ENCODE results near the gene SKAP1. TPM values are rescaled to one million over a fixed set of nuclear protein-coding genes. Genes with fewer than 3 reads are reported as not detected.

Gene SKAP1
- polyA plus RNA-seq, 1 of the 3 experiments (the other 2 are of a cell fraction), result not detected

- TF ChIP-seq JUND (IDR thresholded peaks at IDR 0.05), result no peak
- no peak for TF ChIP-seq FOXJ3 (CRISPR knock-in tag; IDR thresholded peaks at IDR 0.05)
- no peak for TF ChIP-seq EP300 (IDR thresholded peaks at IDR 0.05; ENCODE audit: borderline replicate concordance in 1 of 2, low read depth in 1 of 2, low read length in 1 of 2)
- TF ChIP-seq YY1 (IDR thresholded peaks at IDR 0.05; ENCODE audit: low read depth), result no peak
- TF ChIP-seq FOXM1 (IDR thresholded peaks at IDR 0.05; ENCODE audit: low read depth), result no peak
- no peak for TF ChIP-seq FOSL2 (IDR thresholded peaks at IDR 0.05; ENCODE audit: borderline replicate concordance, low read depth)
- TF ChIP-seq ELF1 (IDR thresholded peaks at IDR 0.05), result no peak
- no peak for TF ChIP-seq TAF1 (IDR thresholded peaks at IDR 0.05; ENCODE audit: borderline replicate concordance, low read depth, low read length)
- TF ChIP-seq SMC3 (IDR thresholded peaks at IDR 0.05; ENCODE audit: low read depth, low read length), result no peak
- TF ChIP-seq TCF12 (IDR thresholded peaks at IDR 0.05), result no peak
Measured at GRCh38 chr17:48132385-48132784, 297.6 kb downstream of the SKAP1 start (continued).

GRCh38 chr17:48131216-48131824 is 298.7 kb downstream of the SKAP1 start:
- Histone ChIP-seq H3K27me3 (ENCODE audit: insufficient read depth) (peaks cover 8% of the 10 kb centered on the region; the same call in 1 of the 2 replicates), H3F3A (replicated peaks; ENCODE audit: insufficient read depth) (no peaks in the 10 kb centered on the region), H2AFZ (ENCODE audit: low read depth) (no peak overlapping the region), H3K9ac (no peak overlapping the region), H3K9me3 (no peaks in the 10 kb centered on the region), H3K79me2 (ENCODE audit: insufficient read depth) (no peaks in the 10 kb centered on the region), H3K4me1 (ENCODE audit: control insufficient read depth in 1 of 2, insufficient read depth in 2 of 2, low read depth in 1 of 2, low read length in 1 of 2) (peaks cover 7 to 17% of the 10 kb centered on the region in 2 experiments; a peak in 2 of 4 replicates), H3K4me3 (ENCODE audit: low read depth in 2 of 2, low read length in 1 of 2) (no peak overlapping the region; a peak in 1 of 4 replicates), H3K27ac (ENCODE audit: low read depth in 2 of 2, low read length in 1 of 2) (no peak overlapping the region), H4K20me1 (ENCODE audit: insufficient read depth) (no peaks in the 10 kb centered on the region), H3K4me2 (no peak overlapping the region), H3K9me2 (no peaks in the 10 kb centered on the region), H3K36me3 (replicated peaks in 1 of 2; ENCODE audit: control insufficient read depth in 1 of 2, insufficient read depth in 2 of 2, low read length in 1 of 2) (peaks cover 0 to 8% of the 10 kb centered on the region in 2 experiments)
- 45% methylated on average over 4 of the region's 4 CpGs for WGBS (ENCODE audit: low lambda C conversion rate)
- POLR2A ChIA-PET, result interaction anchor here (1.4 kb wide), 1 partner anchor 105 kb away, joined by 3 read pairs; no protein-coding TSS in a partner anchor
- TF ChIP-seq CTCF (IDR thresholded peaks at IDR 0.05) (peak; percentile 99), RCOR1 (IDR thresholded peaks at IDR 0.05; ENCODE audit: low read length) (peak; percentile 52; the same call in 1 of the 2 replicates), RAD21 (IDR thresholded peaks at IDR 0.05; ENCODE audit: low read length) (peak; percentile 99), JUND (IDR thresholded peaks at IDR 0.05) (no peak), RFX5 (IDR thresholded peaks at IDR 0.05; ENCODE audit: low read length) (0 out of 2 replicates have a peak, but pooled peaks have one; percentile 30), SMC3 (IDR thresholded peaks at IDR 0.05; ENCODE audit: low read depth, low read length) (peak; percentile 97), CHD2 (IDR thresholded peaks at IDR 0.05; ENCODE audit: low read length, partially characterized antibody) (no peak)
- peak; percentile 82 for DNase-seq
- CTCF ChIA-PET, result interaction anchor here (0.7 to 17.8 kb wide), 32 partner anchors 9 to 487 kb away, joined by 3 to 232 read pairs (median 8); partner anchors contain the start of genes NFE2L1 and SNX11

Data from SK-N-SH (cell line).